H54 (cell line): ENCODE results near the gene UBP1.
A peak's percentile ranks its signal among the peaks of the same experiment; 100 is the strongest.
"Not testable (repeated sequence)": the region's sequence is repeated elsewhere in the genome, so short reads cannot be mapped to it uniquely, and the experiment has no call there.

Experiments used
- DNase-seq: peaks from one replicate; pipeline ENCODE4 v3.0.0; 2011; ENCODE audit warnings: low spot score, mixed read lengths; ENCODE audit not compliant: insufficient read length
- FAIRE-seq: peaks from 3 replicates; lab custom pipeline; 2011; peaks lifted over from hg19 to GRCh38; lab: Jason Lieb, UNC
- POLR2A ChIP-seq: IDR thresholded peaks from 2 replicates; pipeline ENCODE4 v1.6.1; 2011; ENCODE audit warnings: low read depth, mild to moderate bottlenecking, low read length

UBP1 gene

DNA sequence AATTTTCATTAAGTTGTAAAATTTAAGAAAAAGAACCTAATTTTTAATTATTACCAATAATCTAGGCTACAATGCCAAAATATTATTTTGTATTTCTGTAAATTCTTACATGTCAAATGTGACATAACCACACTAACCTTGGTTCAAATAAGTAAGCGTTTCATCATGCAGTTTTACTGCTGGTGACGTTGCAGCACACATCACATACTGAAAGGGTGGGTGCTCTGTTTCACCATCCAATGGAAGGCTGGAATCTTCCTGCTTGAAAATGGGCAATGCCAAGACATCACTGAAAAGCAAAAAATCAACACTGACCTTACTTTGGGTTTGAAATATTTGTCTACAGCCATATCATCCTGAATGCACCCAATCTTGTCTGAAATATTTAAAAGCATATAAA lies 14.8 kb downstream of the UBP1 start:
- DNase-seq (no peak), FAIRE-seq (no peak)
- TF ChIP-seq POLR2A: no peak

DNA sequence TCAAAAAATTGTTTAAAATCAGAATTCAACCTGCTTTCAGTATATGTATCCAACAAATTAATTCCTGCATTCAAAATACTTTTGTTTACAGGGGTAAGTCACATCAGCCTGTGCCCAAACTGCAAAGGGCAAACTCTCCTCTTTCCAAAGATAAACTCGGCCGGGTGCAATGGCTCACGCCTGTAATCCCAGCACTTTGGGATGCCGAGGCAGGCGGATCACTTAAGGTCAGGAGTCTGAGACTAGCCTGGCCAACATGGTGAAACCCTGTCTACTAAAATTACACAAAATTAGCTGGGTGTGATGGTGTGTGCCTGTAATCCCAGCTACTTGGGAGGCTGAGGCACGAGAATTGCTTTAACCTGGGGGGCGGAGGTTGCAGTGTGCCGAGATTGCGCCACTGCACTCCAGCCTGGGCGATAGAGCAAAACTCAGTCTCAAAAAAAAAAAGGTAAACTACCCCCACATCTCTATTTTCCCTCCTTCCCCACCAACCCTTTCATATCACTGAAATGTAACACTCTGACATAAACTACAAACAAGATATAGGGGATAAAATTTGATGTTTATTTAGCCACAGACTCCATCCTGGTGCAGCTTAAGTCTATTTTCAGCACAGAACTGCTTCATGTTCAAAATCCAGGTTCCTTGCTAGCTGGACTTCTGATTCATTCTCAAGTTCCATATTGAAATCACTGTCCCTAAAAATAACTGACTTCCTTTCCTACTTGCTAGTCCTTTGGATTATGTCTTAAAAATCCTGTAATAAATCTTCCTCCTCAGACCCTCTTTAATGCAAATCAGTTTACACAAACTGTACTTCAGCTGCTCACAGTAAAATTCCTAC lies 15.4 kb downstream of the UBP1 start:
- no peak for TF ChIP-seq POLR2A
- FAIRE-seq: no peak
- DNase-seq: no peak

DNA sequence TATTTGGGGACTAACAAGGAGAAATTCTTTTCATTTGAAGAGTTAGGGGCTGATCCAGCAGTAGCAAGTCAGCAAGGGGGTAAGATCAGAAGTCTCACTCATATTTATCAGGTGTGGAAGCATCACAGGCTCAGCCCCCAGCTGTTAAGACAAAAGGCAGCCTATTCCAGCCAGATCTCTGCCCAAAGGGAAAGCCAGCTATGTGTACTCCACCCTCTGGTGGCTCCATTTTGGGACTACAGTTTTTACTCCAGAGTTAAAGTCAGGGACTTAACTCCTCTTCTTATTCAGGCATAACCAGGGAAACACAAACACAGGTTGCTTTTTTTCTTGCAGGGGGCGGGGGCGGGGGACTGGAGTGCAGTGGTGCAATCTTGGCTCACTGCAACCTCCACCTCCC lies 19.2 kb downstream of the UBP1 start:
- no peak for TF ChIP-seq POLR2A
- DNase-seq: no peak
- FAIRE-seq: no peak

DNA sequence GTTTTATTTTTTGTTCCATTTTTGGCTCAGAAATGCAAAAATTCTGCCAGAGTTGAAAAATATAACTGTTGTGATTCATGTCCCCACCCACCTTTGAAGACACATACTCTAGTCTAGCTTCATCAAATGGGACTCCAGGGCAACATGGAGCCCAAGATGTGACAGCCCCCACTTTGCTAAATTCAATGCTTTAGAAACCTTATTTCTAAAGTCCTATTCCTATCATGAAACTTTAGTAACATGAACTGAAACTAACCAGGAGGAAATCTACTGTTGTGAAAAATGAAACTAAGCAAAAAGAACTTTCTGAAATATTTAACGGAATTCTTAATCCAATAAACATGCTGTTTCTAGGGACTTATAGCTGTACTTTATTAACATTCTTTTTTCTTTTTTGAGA lies 20.3 kb downstream of the UBP1 start:
- no peak for TF ChIP-seq POLR2A
- FAIRE-seq (no peak), DNase-seq (no peak)

DNA sequence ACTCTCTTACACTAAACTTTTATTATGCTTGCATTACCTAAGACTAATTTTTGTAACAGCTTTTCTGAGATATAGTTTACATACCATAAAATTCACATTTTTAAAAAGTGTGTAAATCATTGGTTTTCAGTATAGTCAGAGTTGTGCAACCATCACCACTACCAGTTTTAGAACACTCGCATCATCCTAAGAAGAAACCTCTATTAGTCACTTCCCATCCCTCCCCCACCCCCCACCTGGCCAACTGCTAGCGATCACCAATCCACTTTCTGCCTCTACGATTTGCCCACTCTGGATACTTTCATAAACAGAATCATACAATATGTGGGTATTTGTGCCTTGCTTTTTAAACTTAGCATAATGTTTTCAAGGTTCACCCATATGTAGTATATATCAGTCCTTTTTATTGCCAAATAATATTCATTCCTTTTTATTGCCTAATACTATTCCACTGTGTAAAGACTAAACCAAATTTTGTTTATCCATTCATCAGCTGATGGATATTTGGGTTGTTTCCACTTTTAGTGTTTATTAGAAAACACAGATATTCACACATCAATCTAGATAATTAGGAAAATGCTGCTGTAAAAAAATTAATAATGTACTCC lies 23.0 kb downstream of the UBP1 start:
- no peak for TF ChIP-seq POLR2A
- FAIRE-seq (no peak), DNase-seq (no peak)

DNA sequence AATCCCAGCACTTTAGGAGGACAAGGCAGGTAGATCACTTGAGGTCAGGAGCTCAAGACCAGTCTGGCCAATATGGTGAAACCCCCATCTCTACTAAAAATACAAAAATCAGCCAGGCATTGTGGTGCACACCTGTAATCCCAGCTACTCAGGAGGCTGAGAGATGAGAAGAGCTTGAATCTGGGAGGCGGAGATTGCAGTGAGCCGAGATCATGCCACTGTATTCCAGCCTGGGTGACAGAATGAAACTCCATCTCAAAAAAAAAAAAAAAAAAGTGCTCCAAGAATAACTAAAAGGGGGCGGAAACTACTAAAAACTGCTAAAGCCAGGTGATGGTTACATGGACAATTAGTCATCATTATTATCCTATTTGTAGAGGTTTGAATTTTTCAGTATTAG lies 29.4 kb downstream of the UBP1 start:
- not testable (repeated sequence) for DNase-seq
- peak; percentile 50 for FAIRE-seq

DNA sequence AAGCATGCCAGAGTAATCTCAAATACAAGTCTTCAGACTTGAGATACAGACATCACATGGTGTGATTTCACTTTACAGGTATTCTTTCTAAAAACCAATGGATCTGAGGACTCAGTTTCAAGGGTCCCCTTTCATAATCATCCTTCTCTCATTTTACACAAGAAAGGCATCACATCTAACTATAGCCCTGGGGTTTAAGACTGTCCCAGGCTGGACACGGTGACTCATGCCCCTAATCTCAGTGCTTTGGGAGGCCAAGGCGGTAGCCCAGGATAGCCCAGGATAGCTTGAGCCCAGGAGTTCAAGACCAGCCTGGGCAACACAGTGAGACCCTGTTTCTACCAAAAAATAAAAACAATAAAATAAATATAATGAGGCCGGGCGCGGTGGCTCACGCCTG lies 36.4 kb downstream of the UBP1 start:
- no peak for FAIRE-seq
- TF ChIP-seq POLR2A: no peak
- no peak for DNase-seq

DNA sequence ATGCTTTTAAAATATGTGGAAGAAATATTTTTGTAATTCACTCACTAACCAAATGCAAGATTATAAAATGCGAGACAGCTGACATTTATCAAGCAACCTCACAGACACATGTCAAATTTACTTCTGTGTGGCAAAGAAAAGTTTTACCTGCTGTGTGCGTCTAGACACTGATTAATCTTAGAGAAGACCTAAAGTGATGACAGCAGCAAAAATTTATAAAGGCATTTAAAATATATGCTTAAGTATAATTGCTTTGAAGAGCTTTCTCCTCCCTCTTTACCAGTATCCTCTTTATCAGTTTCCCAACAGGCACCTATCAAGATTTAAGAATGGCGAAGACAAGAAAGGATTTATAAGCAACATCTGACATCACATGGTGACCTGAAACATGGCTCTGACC lies 37.3 kb downstream of the UBP1 start:
- DNase-seq (no peak), FAIRE-seq (no peak)
- TF ChIP-seq POLR2A: no peak

DNA sequence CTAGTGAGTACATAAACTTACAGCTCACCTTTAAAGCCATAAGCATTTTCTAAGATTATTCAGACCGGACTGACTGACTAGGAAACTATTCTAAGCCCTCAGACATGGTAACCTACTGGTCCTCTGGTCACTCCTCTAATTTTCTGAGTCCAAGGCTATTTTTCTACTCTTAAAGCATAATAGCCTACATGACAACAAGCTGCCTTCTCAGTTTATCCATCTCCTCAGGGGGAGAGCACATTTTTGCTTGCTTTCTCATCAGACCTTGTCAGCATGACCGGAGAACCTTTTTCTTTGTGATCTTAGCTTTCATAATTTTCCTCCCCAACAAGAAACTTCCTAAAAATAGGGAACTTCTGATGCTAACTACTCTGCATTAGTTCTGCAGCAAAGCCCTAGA lies 38.4 kb downstream of the UBP1 start:
- TF ChIP-seq POLR2A: no peak
- DNase-seq (no peak), FAIRE-seq (no peak)

DNA sequence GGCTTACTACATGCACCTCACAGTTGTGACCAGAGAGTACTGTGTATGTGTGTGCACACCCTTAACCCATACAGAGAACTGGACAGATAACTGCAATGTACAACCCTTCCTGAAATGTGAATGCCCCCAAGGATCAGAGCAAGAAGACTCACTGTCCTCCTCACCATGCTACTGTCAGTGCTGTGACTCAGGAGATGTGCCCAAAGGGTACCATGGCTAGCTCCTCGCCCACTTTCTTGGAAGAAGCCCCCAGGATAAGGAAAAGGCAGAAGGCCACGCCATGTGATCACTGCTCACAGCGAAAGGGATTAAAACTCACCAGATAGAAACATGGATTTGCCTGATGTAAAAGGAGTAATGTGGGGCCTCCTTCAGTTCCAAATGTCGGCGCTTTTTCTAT lies 41.8 kb downstream of the UBP1 start:
- no peak for TF ChIP-seq POLR2A
- DNase-seq: no peak
- no peak for FAIRE-seq

DNA sequence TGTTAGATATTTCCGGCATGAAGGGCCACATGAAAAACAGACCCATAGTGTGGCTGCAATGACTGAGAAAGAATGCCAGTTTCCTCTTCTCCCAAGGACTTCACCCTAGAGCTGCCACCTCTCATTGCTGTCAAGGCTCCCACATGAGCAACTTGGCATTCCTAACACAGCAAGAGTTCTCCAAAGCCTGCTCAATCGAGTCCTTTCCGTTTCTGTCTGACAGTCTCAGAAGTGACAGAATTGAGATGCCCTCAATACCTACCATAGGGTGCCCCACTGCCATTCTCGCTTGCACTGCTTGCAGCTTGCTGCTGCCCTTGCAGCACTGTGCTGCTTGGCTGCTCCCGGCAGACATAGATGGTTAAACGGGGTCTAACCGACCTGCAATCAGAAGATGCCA lies 44.3 kb downstream of the UBP1 start:
- FAIRE-seq (no peak), DNase-seq (no peak)
- TF ChIP-seq POLR2A: no peak

DNA sequence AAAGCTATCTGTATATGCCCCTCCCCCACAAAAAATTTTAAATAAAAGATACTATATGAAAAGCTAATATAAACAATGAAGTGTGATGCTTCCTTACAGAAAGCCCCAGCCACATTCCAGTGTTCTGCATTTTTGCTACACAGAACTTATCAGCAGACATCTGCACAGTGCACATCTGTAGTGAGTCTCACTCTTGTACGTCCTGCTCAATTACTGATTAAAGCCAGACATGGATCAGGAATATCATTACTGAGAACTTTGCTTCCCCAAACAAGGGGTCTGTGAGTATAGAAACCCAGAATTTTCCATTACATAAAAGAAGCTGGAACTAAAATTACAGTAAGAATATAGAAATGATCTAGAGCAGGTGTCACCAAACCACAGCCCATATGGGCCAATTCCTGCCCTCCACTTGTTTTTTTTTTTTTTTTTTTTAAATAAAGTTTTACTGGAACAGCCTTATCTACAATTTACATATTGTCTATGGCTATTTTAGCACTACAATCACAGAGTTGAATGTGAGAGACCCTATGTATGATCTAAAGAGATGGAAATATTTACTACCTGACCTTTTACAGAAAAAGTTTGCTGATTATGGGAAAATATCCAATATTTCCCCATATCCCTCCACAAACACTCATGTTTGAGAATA lies 45.7 kb downstream of the UBP1 start:
- FAIRE-seq (no peak), DNase-seq (no peak)
- no peak for TF ChIP-seq POLR2A

DNA sequence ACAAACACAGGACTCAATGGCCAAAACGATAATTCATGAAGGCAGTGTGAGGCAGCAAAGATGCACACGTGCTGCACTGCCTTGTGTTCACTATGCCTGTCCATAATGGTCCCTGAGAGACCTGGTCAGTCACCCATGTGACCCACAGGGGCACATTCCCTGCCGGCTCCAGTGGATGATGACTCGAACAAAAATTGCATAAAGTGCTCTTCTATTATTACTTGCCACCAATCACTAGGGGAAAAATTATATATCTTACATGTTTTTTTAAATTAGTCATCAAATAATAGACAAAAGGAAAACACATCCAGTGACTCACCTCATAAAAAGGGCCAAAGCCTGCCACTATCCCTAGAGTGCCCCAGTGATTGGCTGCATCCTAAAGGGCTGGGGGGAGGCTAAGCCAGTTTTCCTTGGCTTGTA lies 47.5 kb downstream of the UBP1 start:
- no peak for TF ChIP-seq POLR2A
- FAIRE-seq: peak; percentile 93
- peak; percentile 74 for DNase-seq

DNA sequence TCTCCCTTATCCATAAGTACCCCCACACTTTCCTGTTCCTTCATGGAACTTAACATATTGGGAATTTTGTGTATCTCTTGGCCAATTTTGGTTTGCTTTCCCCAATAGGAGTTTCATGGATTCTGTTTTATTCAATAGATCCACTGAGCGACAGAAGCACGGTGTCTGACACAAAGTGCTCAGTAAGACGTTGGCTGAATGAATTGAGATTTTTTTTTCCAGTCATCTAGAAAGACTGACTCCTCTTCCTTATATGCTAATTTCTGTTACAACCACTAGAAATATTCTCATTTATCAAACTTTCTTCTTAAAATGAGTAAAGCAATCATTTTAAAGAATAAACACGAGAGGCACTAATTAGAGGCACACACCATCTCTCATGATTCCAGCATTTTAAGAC lies 48.1 kb downstream of the UBP1 start:
- DNase-seq (no peak), FAIRE-seq (no peak)
- TF ChIP-seq POLR2A: no peak

DNA sequence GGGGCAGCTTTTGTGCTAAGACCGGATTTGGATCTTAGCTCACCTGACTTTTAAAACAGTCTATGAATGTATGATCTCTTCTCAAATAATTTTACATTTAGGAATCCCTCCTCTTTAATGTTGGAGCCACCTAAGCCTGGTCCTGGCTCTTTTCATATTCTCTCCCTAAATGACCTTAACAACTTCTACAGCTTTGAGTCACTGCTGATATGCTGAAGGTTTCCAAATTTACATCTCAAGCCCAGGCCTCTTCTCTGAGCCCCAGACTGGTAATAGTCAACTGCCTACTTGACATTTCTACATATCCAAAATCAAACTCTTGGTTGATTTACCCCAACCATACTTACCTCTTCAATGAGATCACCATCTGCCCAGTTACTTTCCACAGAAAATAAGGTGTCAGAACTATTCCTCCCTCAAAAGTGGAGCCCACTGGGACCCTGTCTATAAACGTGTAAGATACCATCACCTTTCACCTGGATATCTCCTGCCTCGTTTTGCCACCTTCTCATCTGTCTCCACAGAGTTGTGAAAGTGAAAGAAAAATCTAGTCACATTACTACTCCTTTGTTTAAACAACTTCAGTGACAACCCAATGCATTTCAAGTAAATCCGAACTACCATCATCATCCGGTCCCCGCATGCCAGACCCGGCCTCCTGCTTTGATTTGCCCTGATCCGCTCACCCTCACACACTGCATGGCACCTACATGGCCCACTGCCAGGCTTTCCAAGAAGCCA lies 48.8 kb downstream of the UBP1 start:
- FAIRE-seq: no peak
- no peak for TF ChIP-seq POLR2A
- no peak for DNase-seq
